GM18867 (cell line): ENCODE results near the gene C1QL2.

Experiments used
- ATAC-seq: cut with Tn5 transposase; IDR thresholded peaks from one replicate; pipeline ENCODE4 v1.9.1; 2021; ENCODE audit warnings: mild to moderate bottlenecking, moderate library complexity; ENCODE audit not compliant: unreplicated experiment

C1QL2 gene

DNA sequence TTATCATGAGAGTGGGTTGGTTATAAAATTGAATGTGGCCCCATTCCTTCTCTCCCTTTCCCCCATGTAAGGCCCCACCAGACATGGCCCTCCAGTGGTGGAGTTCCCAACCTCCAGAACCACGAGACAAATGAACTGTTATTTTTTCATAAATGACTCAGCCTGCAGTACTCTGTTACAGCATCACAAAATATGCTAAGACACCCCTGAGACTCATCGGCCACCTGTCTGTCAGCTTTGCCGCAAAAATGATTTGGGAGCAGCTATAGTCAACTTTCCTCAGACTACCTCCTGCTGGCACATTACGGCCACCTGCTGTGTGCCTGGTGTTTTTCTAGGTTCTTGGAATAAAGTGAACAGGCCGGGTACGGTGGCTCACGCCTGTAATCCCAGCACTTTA, 21.4 kb upstream of the C1QL2 start:
- no peak for ATAC-seq

DNA sequence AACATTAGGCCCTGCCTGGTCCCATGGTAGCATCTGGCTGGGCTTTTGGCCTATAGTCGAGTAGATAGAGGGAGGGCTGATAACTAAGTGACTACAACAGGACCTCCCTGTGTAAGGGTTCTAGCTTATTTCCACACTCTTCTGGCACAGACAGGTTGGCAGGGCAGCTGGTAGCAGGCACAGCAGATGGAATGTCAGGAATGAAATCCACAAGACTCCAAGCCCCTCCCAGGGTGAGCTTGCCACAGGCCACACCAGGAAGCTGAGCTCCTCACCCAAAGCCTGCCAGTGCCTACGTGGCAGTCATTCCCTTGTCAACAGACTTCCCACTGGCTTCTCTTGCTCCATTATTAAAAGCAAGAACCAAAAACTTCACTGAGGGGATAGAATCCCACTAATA, 20.7 kb upstream of the C1QL2 start:
- ATAC-seq, result no peak

DNA sequence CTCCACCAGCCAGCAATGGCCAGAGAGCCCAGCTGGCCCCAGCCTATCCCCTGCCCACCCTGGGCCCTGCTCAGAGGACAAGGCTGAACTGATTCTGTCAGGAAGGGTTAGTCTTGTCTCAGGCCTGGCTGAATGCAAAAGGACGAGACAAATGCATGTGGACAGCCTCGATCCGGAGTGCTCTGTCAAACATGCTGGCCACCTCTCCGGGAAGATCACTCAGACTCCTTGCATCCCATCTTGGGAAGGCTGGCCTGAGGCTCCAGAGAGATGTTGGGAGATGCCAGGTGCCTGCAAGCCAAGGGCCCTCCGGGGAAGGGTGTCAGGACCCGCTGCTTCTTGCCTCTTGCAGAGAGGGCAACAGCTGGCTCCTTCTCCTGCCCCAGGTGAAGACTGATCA, 20.2 kb upstream of the C1QL2 start:
- ATAC-seq, result no peak

DNA sequence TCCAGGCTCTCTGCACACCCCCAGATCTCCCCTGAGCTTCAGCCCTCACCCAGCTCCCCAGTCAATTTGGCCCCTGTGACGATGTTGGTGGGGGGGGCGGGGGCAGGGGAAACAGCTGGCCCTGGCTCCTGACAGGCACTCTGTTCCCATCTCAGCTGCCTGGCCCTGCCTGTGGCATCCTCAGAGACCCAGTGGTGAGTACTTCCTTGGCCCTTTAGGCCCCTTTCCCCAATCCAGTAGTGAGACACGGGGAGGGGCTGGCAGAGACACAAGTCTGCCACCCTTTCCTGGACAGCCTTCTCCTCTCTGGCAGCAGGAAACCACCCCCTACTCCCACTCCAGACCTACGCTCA, 19.3 kb upstream of the C1QL2 start:
- no peak for ATAC-seq

DNA sequence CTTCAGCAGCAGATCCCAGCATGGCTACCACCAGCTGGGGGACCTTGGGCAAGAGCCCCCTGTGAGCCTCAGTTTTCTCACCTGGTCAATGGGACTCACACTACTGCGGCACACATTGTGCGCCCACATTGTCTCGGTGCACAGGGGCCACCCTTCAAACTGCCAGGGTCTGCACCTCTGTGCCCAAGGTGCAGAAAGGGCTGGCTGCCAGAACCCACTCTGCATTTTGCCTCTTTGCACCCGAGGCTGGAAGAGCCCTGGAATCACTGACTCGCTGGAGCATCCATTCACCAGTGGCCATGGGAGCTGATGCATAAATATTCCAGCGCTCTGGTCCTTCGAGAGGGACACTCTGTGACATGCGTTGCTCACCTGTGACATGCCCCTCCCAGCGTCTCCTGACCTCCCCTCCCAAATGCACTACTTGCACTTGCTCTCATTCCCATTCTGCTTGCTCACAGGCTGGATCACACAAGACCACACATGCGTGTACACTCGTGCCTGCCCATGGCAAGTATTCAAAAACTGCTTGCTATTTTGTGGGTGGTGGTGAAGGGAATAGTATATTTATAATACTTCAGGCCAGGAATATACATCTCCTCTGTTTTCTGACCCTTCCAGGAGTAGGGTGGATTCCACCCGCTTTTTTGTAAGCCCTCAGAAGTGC, 18.8 kb upstream of the C1QL2 start:
- ATAC-seq, result no peak

DNA sequence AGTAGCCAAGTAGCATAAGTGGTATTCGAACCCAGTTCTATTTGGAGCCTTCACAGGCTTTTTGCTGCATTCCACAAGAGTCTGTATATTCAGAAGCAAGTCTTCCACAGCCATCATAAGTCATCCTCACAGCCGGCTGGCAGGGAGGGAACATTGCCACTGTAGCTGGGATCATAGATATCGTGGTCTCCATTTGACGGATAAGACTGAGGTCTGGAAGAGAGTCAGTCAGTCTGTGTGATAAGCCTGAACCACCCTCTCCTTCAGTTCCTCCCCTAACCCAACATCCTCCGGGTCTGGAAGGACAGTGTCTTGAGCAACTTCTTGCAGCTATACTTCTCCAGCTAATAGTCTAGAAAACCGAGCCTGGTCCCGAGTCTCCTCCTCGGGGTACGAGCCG, 17.0 kb upstream of the C1QL2 start:
- ATAC-seq, result no peak

DNA sequence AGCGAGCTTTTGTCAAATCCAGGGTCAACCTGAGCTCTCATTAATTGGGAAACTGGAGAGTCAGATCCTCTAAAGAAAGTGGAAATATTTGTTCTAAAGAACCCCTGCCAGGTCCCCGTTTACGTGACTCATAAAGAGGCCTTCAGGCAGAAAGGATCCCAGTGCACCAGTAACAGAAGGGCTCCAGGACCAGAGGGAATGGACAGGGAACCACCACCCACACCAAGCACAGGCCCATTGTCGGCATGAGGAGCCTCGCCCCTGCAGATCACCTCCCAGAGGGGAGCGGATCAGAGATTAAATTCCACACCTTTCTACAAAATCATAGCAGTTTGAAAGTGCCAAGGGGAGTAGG, 16.4 kb upstream of the C1QL2 start:
- no peak for ATAC-seq

DNA sequence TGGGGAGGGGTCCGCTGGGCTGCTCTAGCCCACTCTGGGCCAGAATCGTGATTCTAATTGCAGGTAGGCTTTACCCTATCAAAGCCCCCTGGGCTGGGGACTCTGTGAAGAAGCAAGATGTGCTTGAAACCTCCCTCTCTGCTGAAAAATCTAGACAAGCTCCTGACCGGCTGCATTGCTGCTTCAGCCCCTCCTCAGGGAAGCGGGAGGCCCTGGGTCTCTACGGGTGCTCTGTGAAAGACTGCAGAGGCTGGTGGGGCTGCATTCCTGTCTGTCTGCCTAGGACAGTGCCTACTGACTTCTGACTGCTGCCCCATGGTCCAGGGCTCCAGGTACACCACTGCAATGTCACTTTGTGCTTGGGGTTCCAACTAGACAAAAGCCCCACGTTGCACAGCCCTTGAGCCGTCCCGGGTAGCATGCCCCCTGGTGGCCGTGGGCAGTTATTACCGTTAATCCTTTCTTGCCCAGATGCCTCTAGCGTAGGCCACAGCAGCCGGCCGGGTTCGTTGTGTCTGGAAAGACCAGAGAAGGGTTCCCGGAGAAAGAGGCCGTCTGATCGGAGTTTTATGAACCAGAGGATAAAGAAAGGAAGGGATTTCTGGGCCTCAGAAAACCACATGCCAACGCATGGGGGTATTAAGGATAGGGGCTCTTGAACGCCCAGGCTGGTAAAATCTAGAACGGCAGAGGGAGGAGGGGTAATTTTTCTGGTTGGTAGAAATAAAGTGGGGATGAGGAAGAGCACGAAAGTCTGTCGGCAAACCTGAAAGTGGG, 15.9 kb upstream of the C1QL2 start:
- ATAC-seq, result peak; percentile 86

DNA sequence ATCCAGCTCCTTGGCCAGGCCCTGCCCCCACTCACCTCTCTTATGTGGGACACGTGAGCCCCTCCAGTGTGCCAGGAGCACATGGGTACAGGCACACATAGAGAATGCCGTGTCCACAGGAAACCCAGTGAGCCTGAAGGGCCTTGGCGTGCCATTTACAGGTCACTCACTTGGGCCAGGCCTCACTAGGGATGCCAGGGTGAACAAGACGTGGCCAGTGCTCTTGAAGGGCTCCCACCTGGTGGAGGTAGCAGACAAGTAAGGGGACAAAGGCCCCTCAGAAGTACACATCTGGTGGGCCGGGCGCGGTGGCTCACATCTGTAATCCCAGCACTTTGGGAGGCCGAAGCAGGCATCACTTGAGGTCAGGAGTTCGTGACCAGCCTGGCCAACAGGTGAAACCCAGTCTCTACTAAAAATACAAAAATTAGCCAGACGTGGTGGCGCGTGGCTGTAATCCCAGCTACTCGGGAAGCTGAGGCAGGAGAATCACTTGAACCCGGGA, 15.1 kb upstream of the C1QL2 start:
- ATAC-seq, result no peak

DNA sequence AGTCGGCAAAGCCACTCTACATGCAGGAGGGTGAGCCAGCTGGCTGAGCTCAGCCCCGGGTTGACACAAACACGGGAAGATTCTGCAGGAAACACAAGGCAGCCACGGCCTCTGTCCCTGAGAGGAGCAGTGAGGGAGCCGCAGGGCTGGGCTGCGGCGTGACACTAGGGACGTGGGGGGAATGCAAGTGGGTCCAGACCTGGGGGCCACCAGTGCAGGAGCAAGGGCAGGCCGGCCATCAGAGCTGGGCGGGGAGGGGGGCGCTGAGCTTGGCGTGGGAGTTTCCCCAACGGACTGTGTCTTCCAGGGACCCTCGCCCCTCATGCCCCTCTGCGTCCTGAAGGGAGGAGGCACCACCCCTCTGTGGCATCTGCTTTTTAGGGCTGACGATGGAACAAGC, 12.0 kb upstream of the C1QL2 start:
- no peak for ATAC-seq

DNA sequence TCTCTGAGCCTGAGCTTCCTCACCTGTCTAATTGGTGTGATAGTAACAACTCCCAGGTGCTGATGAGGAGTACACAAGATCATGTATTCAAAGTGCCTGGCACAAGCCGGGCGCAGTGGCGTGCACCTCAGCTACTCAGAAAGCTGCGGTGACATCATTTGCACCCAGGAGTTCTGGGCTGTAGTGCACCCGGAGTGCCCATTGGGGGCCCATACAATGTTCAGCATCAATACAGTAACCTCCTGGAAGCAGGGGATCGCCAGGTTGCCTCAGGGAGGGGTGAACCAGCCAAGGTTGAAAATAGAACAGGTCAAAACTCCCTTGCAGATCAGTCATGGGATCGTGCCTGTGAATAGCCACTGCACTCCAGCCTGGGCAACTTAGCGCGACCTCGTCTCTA, 11.2 kb upstream of the C1QL2 start:
- no peak for ATAC-seq

DNA sequence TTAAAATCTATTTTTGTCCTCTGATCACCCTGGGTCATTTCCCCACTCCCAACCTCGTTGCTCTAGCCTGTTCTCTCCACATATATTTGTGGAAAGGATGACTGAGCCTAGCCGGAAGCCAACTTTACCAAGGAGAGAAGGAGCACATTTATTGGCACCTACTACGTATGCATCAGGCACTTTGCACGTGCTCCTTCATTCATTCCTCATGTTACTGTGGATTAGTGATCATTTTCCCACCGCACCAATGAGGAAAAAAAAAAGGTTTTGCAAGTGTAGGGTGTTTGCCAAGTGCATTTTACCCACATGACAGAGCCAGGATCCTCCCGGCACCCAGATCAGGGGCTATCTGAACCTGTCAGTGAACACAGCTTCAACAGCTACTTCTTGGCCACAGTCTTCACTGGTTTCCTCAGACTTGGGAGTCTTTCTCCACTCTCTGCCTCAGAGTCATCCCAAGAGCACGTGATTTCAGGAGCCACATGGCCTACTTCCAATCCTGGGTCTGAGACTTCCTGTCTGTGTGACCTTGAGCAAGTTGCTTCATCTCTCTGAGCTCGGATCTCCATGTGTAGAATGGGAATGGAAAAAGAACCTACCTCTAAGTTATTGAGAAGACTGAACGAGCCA, 1.9 kb upstream of the C1QL2 start:
- no peak for ATAC-seq

DNA sequence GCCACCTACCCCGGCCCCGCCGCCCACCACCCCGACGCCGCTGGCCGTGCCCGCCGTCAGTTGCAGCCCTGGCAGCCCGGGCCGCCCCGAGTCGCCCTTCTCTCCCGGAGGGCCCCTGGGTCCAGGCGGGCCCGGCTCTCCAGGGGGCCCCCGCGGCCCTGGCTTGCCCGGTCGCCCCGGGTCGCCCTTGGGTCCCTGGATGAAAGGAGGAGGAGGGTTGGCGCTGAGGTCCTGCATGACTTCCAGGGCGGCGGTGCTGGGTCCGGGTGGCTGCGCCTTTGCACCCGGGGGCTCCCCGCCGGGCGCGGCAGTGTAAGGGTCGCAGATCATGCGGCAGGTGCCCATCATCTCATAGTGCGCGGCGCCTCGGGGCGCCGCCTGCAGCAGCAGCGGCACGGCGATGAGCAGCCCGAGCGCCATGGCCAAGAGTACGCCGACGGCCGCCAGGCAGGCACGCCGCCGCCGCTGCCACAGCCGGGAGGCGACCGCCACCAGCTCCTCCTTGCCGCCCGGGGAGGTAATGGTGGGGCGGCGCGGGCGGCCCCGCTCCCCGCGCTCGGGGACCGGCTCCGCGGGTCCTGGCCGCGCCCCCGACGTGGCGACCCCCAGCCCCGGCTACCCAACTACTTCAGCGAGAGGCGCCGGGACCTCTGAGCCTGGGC, 570 bp downstream of the C1QL2 start:
- no peak for ATAC-seq

DNA sequence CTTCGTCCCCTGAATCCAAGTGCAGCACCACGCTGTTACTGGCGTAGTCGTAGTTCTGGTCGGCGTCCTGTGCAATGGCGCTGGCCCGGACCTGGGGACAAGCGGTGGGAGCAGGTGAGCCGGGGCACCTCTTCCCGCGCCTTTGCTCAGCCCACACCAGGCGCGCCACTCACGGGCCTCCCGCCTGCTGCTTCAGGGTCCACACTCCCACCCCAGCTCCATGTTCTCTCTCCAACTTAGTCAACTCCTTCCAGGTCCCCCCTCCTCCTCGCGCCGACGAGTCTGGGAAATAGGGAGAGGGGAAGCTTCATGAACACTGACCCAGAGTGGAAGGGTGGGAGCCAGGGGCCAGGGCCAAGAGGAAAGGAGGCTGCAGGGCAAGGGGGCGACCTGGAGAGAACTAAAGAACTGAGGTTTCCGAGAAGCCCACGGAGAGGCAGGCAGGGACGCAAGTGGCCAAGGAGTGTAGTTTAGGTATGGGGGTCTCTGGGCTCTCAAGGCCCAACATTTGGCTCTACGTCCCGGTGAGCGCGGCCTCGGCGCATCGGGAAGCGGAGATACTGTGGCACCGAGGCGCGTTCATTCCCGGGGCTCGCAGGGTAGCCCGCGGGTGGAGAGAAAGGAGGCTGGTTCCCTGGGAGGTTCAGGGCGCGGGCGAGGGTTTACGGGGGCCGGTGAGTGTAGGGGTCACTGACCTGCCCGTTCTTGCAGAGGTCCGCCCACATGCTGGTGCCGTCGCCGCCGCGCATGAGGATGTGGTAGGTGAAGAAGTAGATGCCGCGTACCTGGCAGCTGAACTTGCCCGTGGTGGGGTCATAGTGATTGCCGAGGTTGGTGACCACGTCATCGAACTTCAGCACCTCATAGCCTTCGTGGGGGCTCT, 1.4 kb downstream of the C1QL2 start:
- ATAC-seq, result no peak

DNA sequence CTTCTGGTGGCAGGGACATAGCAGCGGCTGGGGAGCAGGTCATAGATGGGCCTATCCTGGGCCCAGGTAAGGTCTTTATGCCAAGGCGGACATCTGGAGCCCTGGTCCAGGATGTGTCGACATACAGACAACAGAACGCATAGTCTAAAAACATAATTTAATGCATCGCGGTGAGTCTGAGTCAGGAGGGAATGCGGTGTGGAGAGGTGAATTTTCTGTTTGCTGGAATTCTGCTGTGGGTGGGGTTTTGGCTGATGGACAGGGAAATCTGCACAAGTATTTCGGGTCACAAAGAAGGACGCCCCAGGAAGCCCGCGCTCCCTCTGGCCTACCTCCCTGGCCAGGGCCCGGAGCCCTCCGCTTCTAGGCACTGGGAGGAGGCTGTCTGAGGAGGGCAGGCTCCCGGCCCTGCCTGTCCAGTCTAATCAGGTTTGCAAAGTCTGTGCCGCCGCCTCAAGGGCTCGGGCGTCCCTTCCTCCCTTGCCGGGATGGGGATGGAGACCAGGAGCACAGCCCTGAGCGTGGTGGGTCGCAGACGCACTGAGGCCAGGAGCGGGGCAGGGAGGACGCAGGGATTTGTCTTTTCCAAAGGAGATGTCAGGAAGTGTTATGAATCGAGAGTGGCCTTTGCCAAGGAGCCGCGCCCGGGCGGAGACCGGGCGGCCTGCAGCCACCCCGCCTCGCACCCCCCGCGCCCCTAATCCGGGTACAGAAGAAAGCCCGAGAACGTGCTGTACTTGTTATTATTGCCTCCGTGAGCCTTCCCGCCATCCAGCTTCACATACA, 2.3 kb downstream of the C1QL2 start:
- no peak for ATAC-seq

DNA sequence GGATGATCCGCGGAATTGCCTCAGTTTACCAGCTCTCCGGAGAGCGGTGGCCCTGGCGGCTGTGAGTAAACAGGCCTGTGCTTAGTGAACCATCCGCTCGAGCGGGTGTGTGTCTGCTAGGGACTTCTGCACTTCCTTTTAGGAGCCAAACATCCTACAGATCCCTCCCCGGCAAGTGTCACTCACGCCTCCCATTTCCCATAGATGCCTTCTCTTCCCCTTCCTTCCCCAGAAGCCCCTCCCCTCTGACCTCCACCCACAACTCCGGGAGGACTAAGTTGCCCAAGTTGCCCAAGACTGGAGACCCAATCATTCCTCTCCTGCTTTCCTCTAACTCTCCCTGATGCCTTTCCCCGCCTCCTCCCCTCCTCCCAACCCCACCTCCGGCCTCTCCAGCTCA, 2.9 kb downstream of the C1QL2 start:
- ATAC-seq, result no peak

DNA sequence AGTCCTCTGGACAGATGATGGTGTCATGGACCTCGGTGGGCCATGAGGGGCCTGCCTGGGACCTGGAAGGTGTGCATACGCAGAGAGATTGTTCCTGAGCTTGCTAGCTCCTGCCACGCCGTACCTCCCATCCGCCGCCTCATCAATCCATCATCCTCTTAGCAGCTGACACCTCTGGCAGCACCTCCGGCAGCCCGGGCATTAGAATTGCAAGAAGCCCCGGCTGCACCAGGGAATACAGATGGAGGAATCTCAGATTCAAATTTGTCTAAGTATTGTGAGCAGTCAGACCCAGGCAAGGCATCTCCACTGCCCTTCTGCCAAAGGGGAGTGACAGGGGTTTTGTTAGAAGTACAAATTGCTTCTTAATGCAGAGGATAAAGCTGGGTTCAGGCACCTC, 4.5 kb downstream of the C1QL2 start:
- ATAC-seq, result no peak

DNA sequence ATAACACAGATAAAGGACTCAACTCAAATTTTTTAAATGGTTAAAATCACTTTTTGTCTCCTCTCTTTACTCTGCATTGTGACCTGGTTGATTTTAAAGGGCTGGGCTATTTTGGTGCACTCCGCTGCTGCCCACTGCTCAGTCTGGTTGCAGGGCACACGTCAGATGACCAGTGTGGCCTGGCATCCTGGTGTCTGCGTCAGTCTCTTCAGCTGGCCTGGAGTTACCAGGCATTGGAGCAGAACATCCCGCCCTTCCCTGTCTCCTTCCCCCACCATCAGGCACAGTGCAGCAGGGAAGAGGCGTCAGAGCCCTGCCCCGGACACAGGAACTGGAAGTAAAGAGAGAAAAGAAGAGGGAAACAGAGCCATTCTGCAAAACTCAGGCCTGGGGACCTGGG, 8.9 kb downstream of the C1QL2 start:
- no peak for ATAC-seq

DNA sequence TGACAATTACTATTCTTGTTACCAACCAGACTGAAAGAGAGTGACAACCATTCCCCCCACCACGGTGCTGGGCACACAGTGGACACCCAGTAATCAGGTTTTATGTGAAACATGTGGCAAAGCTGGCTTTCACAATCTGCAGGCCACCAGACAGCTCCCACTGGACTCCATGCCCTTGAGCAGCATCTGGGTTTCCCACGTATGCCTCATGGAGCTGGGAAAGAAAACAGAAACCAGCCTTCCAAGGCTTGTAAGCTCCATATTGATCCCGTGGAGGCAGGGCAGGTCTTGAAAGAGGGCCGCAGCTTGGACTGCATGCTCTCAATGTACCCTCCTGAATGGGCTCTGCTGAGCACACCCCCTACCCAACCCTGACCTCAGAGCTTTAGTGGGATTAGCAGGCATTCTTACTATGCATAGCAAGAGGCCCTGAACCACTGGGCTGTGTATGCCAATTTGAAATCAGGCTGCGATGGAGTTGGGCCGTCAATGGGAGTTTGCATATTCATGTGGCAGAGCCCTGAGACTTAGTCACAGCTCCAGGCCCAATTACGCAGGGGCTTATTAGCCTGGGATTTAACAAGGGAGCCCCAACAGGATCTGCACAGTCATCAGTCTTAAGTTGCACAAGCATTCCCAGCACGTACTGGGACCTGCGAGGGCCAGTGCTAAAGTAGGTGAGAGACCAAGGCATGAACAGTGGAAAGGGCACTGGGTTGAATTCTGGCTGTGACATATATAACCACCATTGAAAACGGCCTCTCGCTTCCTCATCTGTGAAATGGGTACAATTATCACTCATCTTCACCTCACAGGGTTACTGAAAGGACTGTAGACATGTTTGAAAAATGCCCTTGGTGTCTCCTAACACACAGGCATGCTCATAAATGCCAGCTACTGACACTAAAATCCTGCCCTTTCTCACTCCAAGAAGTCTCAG, 10.5 kb downstream of the C1QL2 start:
- no peak for ATAC-seq
